ENCODE data around the gene ZC3H15. TPM values are rescaled to one million over a fixed set of nuclear protein-coding genes. Genes with fewer than 3 reads are reported as not detected.

The ZC3H15 gene
- total RNA-seq, 1 donor from 2014 or later, result 46.8 TPM

DNA sequence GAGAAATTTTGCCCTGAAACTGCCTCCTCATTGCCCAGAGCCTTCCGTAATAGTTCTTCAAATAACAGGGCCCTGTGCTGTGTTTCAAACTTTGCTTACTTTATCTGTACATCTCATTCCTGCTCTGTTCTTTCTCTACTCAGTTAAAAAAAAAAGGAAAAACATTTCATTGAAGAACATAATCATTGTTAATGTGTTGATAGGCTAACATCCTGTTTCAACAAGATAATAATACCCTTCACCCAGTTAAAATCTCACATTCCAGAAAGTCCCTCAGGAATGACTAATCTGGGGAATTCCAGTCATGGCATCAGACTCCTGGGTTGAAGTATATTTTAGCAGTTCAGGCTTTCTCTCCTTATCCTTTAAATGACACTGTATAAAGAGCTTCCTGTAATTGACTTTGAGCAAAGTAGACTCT, 58.2 kb downstream of the ZC3H15 start:
- no peaks in the 10 kb centered on the region for H3K36me3 Mint-ChIP-seq (ENCODE audit: low read depth, unreplicated experiment)
- H3K27me3 Mint-ChIP-seq (ENCODE audit: unreplicated experiment), result no peaks in the 10 kb centered on the region
- H3K4me3 Mint-ChIP-seq (ENCODE audit: unreplicated experiment), result no peak overlapping the region
- no peaks in the 10 kb centered on the region for H3K9me3 Mint-ChIP-seq (ENCODE audit: unreplicated experiment)
- TF ChIP-seq, protein P1, sequence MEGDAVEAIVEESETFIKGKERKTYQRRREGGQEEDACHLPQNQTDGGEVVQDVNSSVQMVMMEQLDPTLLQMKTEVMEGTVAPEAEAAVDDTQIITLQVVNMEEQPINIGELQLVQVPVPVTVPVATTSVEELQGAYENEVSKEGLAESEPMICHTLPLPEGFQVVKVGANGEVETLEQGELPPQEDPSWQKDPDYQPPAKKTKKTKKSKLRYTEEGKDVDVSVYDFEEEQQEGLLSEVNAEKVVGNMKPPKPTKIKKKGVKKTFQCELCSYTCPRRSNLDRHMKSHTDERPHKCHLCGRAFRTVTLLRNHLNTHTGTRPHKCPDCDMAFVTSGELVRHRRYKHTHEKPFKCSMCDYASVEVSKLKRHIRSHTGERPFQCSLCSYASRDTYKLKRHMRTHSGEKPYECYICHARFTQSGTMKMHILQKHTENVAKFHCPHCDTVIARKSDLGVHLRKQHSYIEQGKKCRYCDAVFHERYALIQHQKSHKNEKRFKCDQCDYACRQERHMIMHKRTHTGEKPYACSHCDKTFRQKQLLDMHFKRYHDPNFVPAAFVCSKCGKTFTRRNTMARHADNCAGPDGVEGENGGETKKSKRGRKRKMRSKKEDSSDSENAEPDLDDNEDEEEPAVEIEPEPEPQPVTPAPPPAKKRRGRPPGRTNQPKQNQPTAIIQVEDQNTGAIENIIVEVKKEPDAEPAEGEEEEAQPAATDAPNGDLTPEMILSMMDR (IDR thresholded peaks at IDR 0.05; ENCODE audit: unreplicated experiment), result no peak
- no peak for DNase-seq (ENCODE audit: low spot score)
- H3K27ac Mint-ChIP-seq (ENCODE audit: unreplicated experiment), result peak overlapping the region; percentile 94
- peaks cover 27% of the 10 kb centered on the region for H3K4me1 Mint-ChIP-seq (ENCODE audit: unreplicated experiment)

DNA sequence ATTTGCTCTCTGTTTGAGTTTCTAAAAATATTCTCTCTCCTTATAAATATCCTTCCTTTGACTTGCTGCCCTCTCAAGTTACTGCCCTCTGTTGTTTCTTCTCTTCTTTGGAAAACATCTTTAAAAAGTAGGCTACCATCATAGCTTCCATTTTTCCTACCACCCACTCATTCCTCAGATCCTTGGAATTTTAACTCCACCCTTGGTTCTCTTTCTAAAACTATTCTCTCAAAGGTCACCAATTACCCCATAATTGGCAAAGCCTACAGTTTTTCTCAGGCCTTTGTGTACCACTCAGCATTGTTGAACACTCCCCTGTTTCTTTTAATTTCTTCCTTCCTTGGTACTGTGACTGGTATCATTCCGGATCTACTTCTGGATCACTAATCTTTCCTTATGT, 60.8 kb downstream of the ZC3H15 start:
- Mint-ChIP-seq H3K4me3 (ENCODE audit: unreplicated experiment) (no peak overlapping the region), H3K36me3 (ENCODE audit: low read depth, unreplicated experiment) (no peaks in the 10 kb centered on the region), H3K27me3 (ENCODE audit: unreplicated experiment) (no peaks in the 10 kb centered on the region), H3K9me3 (ENCODE audit: unreplicated experiment) (no peaks in the 10 kb centered on the region), H3K27ac (ENCODE audit: unreplicated experiment) (no peak overlapping the region), H3K4me1 (ENCODE audit: unreplicated experiment) (peaks cover 20% of the 10 kb centered on the region)
- TF ChIP-seq, protein P1 (IDR thresholded peaks at IDR 0.05; ENCODE audit: unreplicated experiment), result no peak
- no peak for DNase-seq (ENCODE audit: low spot score)

DNA sequence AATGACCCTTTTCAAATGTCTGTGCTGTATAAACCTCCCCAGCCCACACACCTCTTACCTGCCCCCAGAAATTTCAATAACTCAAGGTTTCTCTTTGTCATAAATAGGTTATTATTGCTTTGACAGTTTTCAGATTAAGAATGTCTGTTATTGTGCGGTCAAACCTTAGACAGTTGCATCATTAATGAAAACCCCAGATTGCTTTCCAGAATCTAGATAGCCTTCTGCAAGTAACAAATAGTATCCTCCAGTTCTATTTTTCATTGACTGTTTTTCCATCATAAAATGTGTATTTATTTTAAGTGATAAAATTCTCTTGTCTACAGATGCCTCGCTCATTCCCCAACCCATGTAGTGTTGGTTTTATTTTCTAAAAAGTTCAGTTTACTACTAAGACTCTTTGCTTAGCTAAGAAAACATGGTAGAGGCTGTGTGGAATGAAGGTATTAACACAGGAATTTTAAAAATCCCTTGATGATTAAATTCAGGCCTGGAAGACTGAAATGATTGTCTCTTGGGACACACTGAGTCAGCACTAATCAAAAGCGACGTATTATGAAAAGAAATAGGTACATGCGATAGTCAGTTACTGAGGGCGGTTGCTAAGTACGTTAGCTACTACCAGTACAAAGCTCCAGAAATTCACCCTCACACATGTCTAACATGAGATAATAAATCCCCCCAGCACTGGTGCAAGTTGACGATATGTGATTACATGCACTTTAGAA, 65.4 kb downstream of the ZC3H15 start:
- no peak for DNase-seq (ENCODE audit: low spot score)
- H3K9me3 Mint-ChIP-seq (ENCODE audit: unreplicated experiment), result no peaks in the 10 kb centered on the region
- H3K27ac Mint-ChIP-seq (ENCODE audit: unreplicated experiment), result no peak overlapping the region
- H3K36me3 Mint-ChIP-seq (ENCODE audit: low read depth, unreplicated experiment), result no peaks in the 10 kb centered on the region
- H3K4me3 Mint-ChIP-seq (ENCODE audit: unreplicated experiment), result no peak overlapping the region
- H3K27me3 Mint-ChIP-seq (ENCODE audit: unreplicated experiment), result no peaks in the 10 kb centered on the region
- no peaks in the 10 kb centered on the region for H3K4me1 Mint-ChIP-seq (ENCODE audit: unreplicated experiment)
- TF ChIP-seq, protein P1 (IDR thresholded peaks at IDR 0.05; ENCODE audit: unreplicated experiment), result no peak

DNA sequence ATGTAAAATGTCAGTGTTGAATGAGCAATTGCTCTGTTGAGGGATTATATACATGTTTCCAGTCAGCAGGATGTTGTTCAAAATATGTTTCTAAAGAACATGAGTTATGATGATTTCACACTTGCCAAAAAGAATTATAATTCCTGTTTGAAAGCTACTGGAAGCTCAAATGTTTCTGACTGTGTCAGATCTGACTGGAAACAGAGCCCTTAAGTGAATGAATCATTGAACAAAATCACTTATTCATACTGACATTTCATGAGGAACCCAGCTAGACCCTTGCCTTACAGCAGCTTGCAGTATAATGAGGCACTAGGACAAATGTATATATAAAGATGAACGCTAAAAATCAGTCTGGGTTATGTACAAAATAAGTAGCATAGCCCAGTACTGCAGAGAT, 68.4 kb downstream of the ZC3H15 start:
- no peak overlapping the region for H3K27ac Mint-ChIP-seq (ENCODE audit: unreplicated experiment)
- H3K4me1 Mint-ChIP-seq (ENCODE audit: unreplicated experiment), result no peaks in the 10 kb centered on the region
- DNase-seq (ENCODE audit: low spot score), result no peak
- no peak overlapping the region for H3K4me3 Mint-ChIP-seq (ENCODE audit: unreplicated experiment)
- H3K27me3 Mint-ChIP-seq (ENCODE audit: unreplicated experiment), result no peaks in the 10 kb centered on the region
- H3K9me3 Mint-ChIP-seq (ENCODE audit: unreplicated experiment), result no peaks in the 10 kb centered on the region
- TF ChIP-seq, protein P1 (IDR thresholded peaks at IDR 0.05; ENCODE audit: unreplicated experiment), result no peak
- no peaks in the 10 kb centered on the region for H3K36me3 Mint-ChIP-seq (ENCODE audit: low read depth, unreplicated experiment)

DNA sequence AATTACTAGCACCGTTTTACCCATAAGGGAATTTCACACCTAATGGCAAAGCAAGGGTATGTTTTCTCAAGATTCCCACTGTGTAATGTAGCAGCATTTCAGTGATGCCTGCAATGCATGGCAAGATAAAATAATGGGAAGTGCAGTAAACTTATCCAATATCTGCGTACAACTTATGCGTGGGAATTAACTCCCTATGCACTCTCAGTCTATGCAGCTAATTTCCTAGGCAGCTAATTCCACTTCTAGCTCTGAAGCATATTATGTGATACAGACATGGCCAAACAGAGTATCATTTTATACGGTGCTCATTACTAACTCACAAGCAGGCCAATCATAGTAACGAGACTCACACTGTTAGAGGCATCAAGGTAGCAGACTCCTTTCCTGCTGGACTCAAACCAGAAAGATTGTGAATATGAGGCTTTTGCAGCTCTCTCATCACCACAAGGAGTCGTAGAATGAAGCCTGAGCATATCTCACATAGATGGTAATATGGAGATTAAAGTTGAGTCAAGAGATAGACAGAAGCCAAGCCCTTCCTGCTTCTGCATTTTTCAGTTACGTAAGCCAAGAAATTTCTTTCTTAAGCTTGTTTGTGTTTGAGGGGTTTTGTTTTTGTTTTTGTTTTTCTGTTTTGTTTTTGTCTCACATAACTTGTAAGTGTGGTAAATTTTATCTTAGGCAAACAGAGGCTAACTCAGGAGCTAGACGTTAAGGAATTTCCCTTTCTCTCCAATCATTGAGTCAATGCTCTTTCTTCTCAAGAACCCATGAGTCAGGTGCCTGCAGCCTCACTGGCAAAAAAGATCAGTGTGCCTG, 69.0 kb downstream of the ZC3H15 start:
- Mint-ChIP-seq H3K27ac (ENCODE audit: unreplicated experiment) (no peak overlapping the region), H3K4me3 (ENCODE audit: unreplicated experiment) (no peak overlapping the region), H3K36me3 (ENCODE audit: low read depth, unreplicated experiment) (no peaks in the 10 kb centered on the region), H3K27me3 (ENCODE audit: unreplicated experiment) (no peaks in the 10 kb centered on the region), H3K4me1 (ENCODE audit: unreplicated experiment) (no peaks in the 10 kb centered on the region), H3K9me3 (ENCODE audit: unreplicated experiment) (no peaks in the 10 kb centered on the region)
- DNase-seq (ENCODE audit: low spot score), result no peak
- TF ChIP-seq, protein P1 (IDR thresholded peaks at IDR 0.05; ENCODE audit: unreplicated experiment), result no peak
